Type B pancreatic cell (in vitro differentiated cells): ENCODE results near the gene PLA2G7. TPM values are rescaled to one million over a fixed set of nuclear protein-coding genes. Genes with fewer than 3 reads are reported as not detected.

Experiments
- DNase-seq: peaks from one replicate; pipeline ENCODE4 v3.0.0; 2021; ENCODE audit warnings: mixed read lengths; ENCODE audit not compliant: unreplicated experiment; ENCODE audit errors: extremely low spot score
- H3K27ac Mint-ChIP-seq: 2 replicates; pipeline ENCODE4 v1.8.0; 2021; ENCODE audit warnings: mild to moderate bottlenecking, mixed read lengths
- H3K27me3 Mint-ChIP-seq: 2 replicates; pipeline ENCODE4 v1.8.0; 2021; ENCODE audit warnings: mixed read lengths
- H3K36me3 Mint-ChIP-seq: 2 replicates; pipeline ENCODE4 v1.8.0; 2021; ENCODE audit warnings: mixed read lengths
- H3K4me1 Mint-ChIP-seq: one replicate; pipeline ENCODE4 v1.8.0; 2021; ENCODE audit warnings: mixed read lengths; ENCODE audit not compliant: unreplicated experiment
- H3K4me3 Mint-ChIP-seq: 2 replicates; pipeline ENCODE4 v1.8.0; 2021; ENCODE audit warnings: mild to moderate bottlenecking, mixed read lengths
- H3K9me3 Mint-ChIP-seq: 2 replicates; pipeline ENCODE4 v1.8.0; 2021; ENCODE audit warnings: mixed read lengths
- total RNA-seq: library from RNA; stranded (reverse); gene quantifications from 2 replicates; pipeline ENCODE4 v1.2.1, GENCODE V29; 2021; ENCODE audit warnings: low replicate concordance
- TF ChIP-seq, protein P1 (sequence below): fragments of 200-600 bp; sonication (generic); conservative IDR thresholded peaks from 2 replicates; pipeline ENCODE4 v1.5.0; 2021; ENCODE audit warnings: antibody characterized with exemption, mild to moderate bottlenecking

The PLA2G7 gene
- total RNA-seq, 1 donor from 2014 or later, result 1.2 TPM

DNA sequence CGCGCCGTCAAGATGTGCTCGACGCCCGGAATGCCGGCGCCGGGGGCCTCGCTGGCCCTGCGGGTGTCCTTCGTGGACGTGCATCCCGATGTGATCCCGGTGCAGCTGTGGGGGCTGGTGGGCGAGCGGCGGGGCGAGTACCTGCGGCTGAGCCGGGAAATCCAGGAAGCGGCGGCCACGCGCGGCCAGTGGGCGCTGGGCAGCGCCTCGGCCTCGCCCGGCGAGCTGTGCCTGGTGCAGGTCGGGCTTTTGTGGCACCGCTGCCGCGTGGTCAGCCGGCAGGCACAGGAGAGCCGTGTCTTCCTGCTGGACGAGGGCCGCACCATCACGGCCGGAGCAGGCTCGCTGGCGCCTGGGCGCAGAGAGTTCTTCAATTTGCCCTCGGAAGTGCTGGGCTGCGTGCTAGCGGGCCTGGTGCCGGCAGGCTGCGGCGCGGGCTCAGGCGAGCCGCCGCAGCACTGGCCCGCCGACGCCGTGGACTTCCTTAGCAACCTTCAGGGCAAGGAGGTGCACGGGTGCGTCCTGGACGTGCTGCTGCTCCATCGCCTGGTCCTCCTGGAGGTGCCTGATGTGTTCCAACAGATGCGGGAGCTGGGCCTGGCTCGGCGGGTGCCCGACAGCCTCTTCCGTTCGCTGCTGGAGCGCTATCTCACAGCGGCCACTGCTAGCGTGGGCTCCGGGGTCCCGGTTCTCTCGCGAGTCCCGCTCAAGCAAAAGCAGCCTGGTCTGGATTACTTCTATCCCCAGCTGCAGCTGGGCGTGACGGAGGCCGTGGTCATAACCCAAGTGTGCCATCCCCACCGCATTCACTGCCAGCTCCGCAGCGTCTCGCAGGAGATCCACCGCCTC lies 46.8 kb downstream of the PLA2G7 start:
- H3K27ac Mint-ChIP-seq, result no peak overlapping the region
- TF ChIP-seq, protein P1, sequence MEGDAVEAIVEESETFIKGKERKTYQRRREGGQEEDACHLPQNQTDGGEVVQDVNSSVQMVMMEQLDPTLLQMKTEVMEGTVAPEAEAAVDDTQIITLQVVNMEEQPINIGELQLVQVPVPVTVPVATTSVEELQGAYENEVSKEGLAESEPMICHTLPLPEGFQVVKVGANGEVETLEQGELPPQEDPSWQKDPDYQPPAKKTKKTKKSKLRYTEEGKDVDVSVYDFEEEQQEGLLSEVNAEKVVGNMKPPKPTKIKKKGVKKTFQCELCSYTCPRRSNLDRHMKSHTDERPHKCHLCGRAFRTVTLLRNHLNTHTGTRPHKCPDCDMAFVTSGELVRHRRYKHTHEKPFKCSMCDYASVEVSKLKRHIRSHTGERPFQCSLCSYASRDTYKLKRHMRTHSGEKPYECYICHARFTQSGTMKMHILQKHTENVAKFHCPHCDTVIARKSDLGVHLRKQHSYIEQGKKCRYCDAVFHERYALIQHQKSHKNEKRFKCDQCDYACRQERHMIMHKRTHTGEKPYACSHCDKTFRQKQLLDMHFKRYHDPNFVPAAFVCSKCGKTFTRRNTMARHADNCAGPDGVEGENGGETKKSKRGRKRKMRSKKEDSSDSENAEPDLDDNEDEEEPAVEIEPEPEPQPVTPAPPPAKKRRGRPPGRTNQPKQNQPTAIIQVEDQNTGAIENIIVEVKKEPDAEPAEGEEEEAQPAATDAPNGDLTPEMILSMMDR, result no peak
- DNase-seq, result no peak
- H3K27me3 Mint-ChIP-seq, result peaks cover 14% of the 10 kb centered on the region
- H3K4me1 Mint-ChIP-seq, result no peaks in the 10 kb centered on the region
- no peaks in the 10 kb centered on the region for H3K9me3 Mint-ChIP-seq
- no peak overlapping the region for H3K4me3 Mint-ChIP-seq
- no peaks in the 10 kb centered on the region for H3K36me3 Mint-ChIP-seq

DNA sequence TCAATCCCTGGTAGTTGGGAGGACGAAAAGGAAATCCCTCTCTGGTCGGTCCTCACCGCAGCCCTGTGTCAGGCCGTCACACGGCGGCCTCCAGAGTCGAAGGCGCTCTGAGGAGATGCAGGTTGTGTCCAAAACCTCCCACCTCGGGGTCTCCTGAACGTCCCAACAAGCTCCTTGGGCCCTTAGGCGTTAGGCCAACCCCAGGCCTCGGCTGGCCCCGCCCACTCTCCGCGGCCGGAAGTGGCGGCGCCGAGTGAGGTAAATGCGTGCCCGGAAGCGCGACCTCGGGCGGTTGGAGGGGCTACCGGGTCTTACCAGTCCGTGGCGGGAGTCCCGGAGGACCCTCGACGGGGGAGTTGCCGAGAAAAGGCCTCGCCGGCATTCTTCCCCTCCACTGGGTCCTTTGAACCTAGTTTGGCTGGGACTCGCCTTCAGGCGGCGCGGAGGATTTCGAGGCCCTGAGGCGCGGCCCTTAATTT lies 47.5 kb downstream of the PLA2G7 start, which contains the start of gene TDRD6:
Gene TDRD6 (plus strand): TSS at position 267 of the 479 bp plus-strand sequence. CDS start 244 bp downstream, outside the sequence.
- no peak for DNase-seq
- no peaks in the 10 kb centered on the region for H3K9me3 Mint-ChIP-seq
- TF ChIP-seq, protein P1, result no peak
- H3K27me3 Mint-ChIP-seq, result peaks cover 8% of the 10 kb centered on the region
- H3K4me3 Mint-ChIP-seq, result no peak within 1 kb of the TSS
- no peaks in the 10 kb centered on the region for H3K36me3 Mint-ChIP-seq
- H3K27ac Mint-ChIP-seq, result no peak within 1 kb of the TSS
- no peaks in the 10 kb centered on the region for H3K4me1 Mint-ChIP-seq

- Mint-ChIP-seq H3K4me3 (no peak overlapping the region), H3K4me1 (no peaks in the 10 kb centered on the region), H3K9me3 (no peaks in the 10 kb centered on the region), H3K27ac (no peak overlapping the region), H3K27me3 (peaks cover 4% of the 10 kb centered on the region), H3K36me3 (no peaks in the 10 kb centered on the region)
- no peak for DNase-seq
- TF ChIP-seq, protein P1, result no peak
These were observed 50.4 kb downstream of the PLA2G7 start for GRCh38 chr6:46684771-46685170.

DNA sequence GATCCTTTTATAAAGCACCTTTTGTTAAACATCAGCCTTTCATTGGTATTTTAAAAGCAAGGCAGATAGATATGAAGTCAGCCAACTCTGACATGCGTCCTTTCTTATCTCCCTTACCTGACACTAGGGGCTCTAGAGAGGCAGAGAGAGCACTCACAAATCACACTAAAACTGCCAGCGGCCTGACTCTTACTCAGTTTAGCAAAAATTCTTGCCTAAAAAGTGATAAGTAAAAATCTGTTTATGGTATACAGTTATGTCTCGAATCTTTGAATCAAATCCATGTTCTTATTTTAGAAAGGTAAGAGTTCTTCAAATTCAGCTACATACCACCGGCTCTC lies 57.9 kb downstream of the PLA2G7 start:
- Mint-ChIP-seq H3K9me3 (no peaks in the 10 kb centered on the region), H3K4me3 (no peak overlapping the region), H3K27ac (no peak overlapping the region), H3K4me1 (no peaks in the 10 kb centered on the region), H3K27me3 (no peaks in the 10 kb centered on the region), H3K36me3 (no peaks in the 10 kb centered on the region)
- no peak for DNase-seq
- TF ChIP-seq, protein P1, result peak; percentile 62

DNA sequence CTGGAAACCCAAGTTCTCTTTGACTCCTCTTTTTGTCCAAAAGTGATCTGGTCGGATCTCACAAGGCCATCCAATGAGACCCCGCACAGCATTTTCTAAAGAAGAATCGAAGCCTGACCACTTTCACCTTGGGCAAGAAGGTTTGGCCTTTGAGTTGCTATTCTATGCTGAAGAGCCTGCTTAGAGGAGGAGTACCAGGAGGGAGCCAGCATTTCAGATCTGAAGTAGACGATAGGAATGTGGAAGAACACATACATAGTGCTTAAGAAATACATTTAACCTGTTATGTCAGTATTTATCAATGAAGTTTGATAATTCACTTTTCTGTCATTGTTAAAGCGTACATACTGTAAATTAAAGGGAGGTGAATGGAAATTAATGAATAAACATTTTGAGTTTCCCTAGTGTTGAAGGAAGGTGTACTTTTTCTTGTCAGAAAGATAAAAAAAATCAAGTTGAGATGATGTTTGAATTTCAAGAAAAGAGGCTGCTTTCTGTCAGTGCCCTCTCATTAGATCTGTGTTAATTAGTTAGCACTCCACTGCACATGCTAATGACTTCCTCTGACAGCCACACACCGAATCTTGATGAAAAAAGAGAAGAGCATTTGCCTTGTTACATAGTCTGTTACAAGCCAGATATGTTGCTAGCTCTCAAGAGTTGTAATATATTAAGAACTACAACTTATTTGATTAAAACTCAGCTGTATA lies 58.4 kb downstream of the PLA2G7 start:
- Mint-ChIP-seq H3K4me3 (no peak overlapping the region), H3K36me3 (no peaks in the 10 kb centered on the region), H3K4me1 (no peaks in the 10 kb centered on the region), H3K27ac (no peak overlapping the region), H3K27me3 (no peaks in the 10 kb centered on the region), H3K9me3 (no peaks in the 10 kb centered on the region)
- no peak for DNase-seq
- TF ChIP-seq, protein P1, result no peak
